Hepatocyte (in vitro differentiated cells): Measurements from ENCODE around the gene RBFOX1.

Experiments used
- EZH2 ChIP-seq: fragments of 200-600 bp; sonication (generic); IDR thresholded peaks from 2 replicates; pipeline ENCODE4 v1.6.1; 2016; ENCODE audit warnings: antibody characterized with exemption, mild to moderate bottlenecking, borderline replicate concordance
- EZH2phosphoT487 ChIP-seq: fragments of 200-600 bp; sonication (generic); IDR thresholded peaks from one replicate; pipeline ENCODE4 v1.6.1; 2018; ENCODE audit warnings: antibody characterized with exemption, mild to moderate bottlenecking, low read depth, moderate library complexity; ENCODE audit not compliant: unreplicated experiment, severe bottlenecking
- TF ChIP-seq, protein P1 (sequence below): fragments of 200-600 bp; sonication (generic); IDR thresholded peaks from 2 replicates; pipeline ENCODE4 v1.5.1; 2016; ENCODE audit warnings: antibody characterized with exemption, mild to moderate bottlenecking; ENCODE audit not compliant: poor library complexity

DNA sequence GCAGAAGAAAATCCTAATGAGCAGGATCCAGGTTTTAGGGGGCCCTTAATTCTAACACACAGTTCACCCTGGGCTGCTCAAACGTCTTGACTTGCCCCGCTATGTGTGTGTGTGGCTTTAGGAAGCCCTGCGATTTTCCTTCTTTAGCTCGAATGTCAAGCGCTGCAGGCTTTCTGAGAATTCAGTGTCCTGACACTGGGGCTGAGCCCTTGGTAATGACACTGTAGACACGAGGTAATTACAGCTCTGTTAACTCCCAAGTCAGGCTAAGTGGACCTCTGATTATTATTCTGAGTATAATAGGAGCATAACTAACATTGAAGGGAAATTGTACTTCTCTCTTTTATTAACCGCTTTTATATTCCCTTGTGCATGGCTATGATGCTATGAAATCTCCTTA lies 202.1 kb downstream of the RBFOX1 start:
- TF ChIP-seq, protein P1, sequence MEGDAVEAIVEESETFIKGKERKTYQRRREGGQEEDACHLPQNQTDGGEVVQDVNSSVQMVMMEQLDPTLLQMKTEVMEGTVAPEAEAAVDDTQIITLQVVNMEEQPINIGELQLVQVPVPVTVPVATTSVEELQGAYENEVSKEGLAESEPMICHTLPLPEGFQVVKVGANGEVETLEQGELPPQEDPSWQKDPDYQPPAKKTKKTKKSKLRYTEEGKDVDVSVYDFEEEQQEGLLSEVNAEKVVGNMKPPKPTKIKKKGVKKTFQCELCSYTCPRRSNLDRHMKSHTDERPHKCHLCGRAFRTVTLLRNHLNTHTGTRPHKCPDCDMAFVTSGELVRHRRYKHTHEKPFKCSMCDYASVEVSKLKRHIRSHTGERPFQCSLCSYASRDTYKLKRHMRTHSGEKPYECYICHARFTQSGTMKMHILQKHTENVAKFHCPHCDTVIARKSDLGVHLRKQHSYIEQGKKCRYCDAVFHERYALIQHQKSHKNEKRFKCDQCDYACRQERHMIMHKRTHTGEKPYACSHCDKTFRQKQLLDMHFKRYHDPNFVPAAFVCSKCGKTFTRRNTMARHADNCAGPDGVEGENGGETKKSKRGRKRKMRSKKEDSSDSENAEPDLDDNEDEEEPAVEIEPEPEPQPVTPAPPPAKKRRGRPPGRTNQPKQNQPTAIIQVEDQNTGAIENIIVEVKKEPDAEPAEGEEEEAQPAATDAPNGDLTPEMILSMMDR: no peak
- TF ChIP-seq EZH2 (no peak), EZH2phosphoT487 (no peak)
